Measurements from ENCODE around the gene FSTL4.

FSTL4 gene

GRCh38 chr5:133361922-133362321 lies 250.4 kb downstream of the FSTL4 start:
- DNase-seq: no peak

GRCh38 chr5:133360693-133361472 lies 251.5 kb downstream of the FSTL4 start:
- no peak for DNase-seq

GRCh38 chr5:133359861-133360260 lies 252.5 kb downstream of the FSTL4 start:
- DNase-seq: no peak

- no peak for DNase-seq
Measured at GRCh38 chr5:133358271-133358670, 254.1 kb downstream of the FSTL4 start.

GRCh38 chr5:133357758-133358157 lies 254.6 kb downstream of the FSTL4 start:
- DNase-seq: no peak

GRCh38 chr5:133356984-133357421 lies 255.3 kb downstream of the FSTL4 start:
- DNase-seq: no peak

GRCh38 chr5:133356396-133356983 lies 255.9 kb downstream of the FSTL4 start:
- DNase-seq: no peak

GRCh38 chr5:133354323-133355185 lies 257.8 kb downstream of the FSTL4 start:
- no peak for DNase-seq

- DNase-seq: no peak
Measured at GRCh38 chr5:133353741-133354140, 258.6 kb downstream of the FSTL4 start.

- DNase-seq: no peak
Measured at GRCh38 chr5:133348406-133348805, 263.9 kb downstream of the FSTL4 start.

GRCh38 chr5:133347039-133347438 lies 265.3 kb downstream of the FSTL4 start:
- no peak for DNase-seq

- no peak for DNase-seq
Measured at GRCh38 chr5:133344266-133344665, 268.1 kb downstream of the FSTL4 start.

GRCh38 chr5:133343196-133343595 lies 269.1 kb downstream of the FSTL4 start:
- DNase-seq: no peak

- no peak for DNase-seq
Measured at GRCh38 chr5:133341915-133342710, 270.2 kb downstream of the FSTL4 start.

- no peak for DNase-seq
Measured at GRCh38 chr5:133341296-133341695, 271.0 kb downstream of the FSTL4 start.

GRCh38 chr5:133340822-133341221 lies 271.5 kb downstream of the FSTL4 start:
- DNase-seq: no peak

- DNase-seq: no peak
Measured at GRCh38 chr5:133340002-133340755, 272.2 kb downstream of the FSTL4 start.

- no peak for DNase-seq
Measured at GRCh38 chr5:133338504-133339355, 273.6 kb downstream of the FSTL4 start.

GRCh38 chr5:133337795-133338445 lies 274.4 kb downstream of the FSTL4 start:
- DNase-seq: no peak

- no peak for DNase-seq
Measured at GRCh38 chr5:133336969-133337410, 275.4 kb downstream of the FSTL4 start.

Measured in activated effector memory CD4-positive, alpha-beta T cell treated with Interleukin-2 at 50 U/mL for 16 hours (primary cell).